Natural killer cell treated with Interleukin-12 subunit alpha and Interleukin-12 subunit beta and Interleukin-15 and Interleukin-18, amount 100 ng/mL, for 72 hours (primary cell): Measurements from ENCODE around the gene PRDX3. TPM values are rescaled to one million over a fixed set of nuclear protein-coding genes. Genes with fewer than 3 reads are reported as not detected.
"Not testable (repeated sequence)": the region's sequence is repeated elsewhere in the genome, so short reads cannot be mapped to it uniquely, and the experiment has no call there.

Source experiments
- ATAC-seq, 2 donors: fragments of 150-1000 bp; cut with Tn5 transposase in 1 of 2; sonication (Bioruptor Pico), chemical (Tn5 transposase) in 1 of 2; 2 replicates each; pipeline ENCODE4 v1.10.0; 2021
- DNase-seq: peaks from one replicate; pipeline ENCODE4 v3.0.0; 2022; ENCODE audit warnings: low spot score
- H3K27ac Mint-ChIP-seq, 2 donors: 1 replicate in 1 of 2; 2 replicates in 1 of 2; pipeline ENCODE4 v1.8.0; 2022; ENCODE audit warnings: mixed read lengths in 2 of 2, mild to moderate bottlenecking in 1 of 2, moderate library complexity in 1 of 2
- H3K27me3 Mint-ChIP-seq, 2 donors: 1 replicate in 1 of 2; 2 replicates in 1 of 2; pipeline ENCODE4 v1.8.0; 2022; ENCODE audit warnings: mixed read lengths in 2 of 2
- H3K36me3 Mint-ChIP-seq: one replicate; pipeline ENCODE4 v1.8.0; 2022; ENCODE audit warnings: mixed read lengths
- H3K4me1 Mint-ChIP-seq, 2 donors: 1 replicate in 1 of 2; 2 replicates in 1 of 2; pipeline ENCODE4 v1.8.0; 2022; ENCODE audit warnings: low read depth in 2 of 2, mixed read lengths in 2 of 2, mild to moderate bottlenecking in 1 of 2
- H3K4me3 Mint-ChIP-seq: one replicate; pipeline ENCODE4 v1.8.0; 2022; ENCODE audit warnings: mixed read lengths
- H3K9me3 Mint-ChIP-seq: 2 replicates; pipeline ENCODE4 v1.8.0; 2022; ENCODE audit warnings: mixed read lengths
- total RNA-seq, 2 donors: library from RNA; stranded (reverse); gene quantifications; one replicate each; pipeline ENCODE4 v1.2.3, GENCODE V29; 2022

The PRDX3 gene
- total RNA-seq, 2 donors from 2014 or later = 137 to 144 TPM

DNA sequence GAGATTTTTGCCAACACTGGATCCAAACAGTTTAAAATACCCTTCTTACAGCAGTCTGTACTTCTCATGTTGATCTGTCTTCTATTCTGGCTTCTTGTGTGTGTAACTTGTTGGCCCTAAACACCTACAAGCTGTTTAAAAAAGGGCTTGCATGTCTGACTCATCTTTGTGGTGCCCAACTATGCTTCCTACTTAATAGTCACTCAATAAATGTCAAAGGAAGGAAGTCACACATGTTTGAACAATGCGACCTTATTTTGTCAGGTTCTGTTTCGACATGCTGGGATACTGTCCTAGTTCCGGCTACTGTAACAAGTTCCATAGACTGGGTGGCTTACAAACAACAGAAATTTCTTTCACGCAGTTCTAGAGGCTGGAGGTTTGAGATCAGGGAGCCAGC, 19.3 kb upstream of the PRDX3 start:
- Mint-ChIP-seq H3K27ac (peak overlapping the region; percentile 77 to 90), H3K27me3 (peaks cover 0 to 5% of the 10 kb centered on the region in 2 donors), H3K36me3 (no peaks in the 10 kb centered on the region), H3K4me1 (peaks cover 23 to 28% of the 10 kb centered on the region in 2 donors), H3K4me3 (peak overlapping the region; percentile 55), H3K9me3 (no peaks in the 10 kb centered on the region)
- no peak for DNase-seq
- ATAC-seq = peak; percentile 68 to 82

DNA sequence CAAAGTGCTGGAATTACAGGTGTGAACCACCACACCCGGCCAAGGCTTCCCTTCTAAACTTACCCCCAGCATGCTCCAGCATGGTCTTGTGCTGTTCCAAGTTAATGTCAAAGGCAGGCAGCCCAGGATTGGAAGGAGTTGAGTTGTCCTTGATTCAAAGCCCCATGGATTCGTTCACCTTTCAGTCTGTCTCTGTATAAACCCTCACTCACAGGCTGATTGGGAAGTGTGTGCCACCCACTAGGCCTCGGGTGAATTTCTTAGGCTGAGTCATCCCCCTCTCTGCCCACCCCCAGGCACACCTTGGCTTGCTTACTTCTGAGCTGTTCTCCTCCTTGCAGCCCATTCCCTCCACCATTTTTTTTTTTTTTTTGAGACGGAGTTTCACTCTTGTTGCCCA, 13.3 kb upstream of the PRDX3 start:
- Mint-ChIP-seq H3K9me3 (no peaks in the 10 kb centered on the region), H3K27me3 (peaks cover 0 to 4% of the 10 kb centered on the region in 2 donors), H3K27ac (no peak overlapping the region), H3K4me3 (no peak overlapping the region), H3K36me3 (no peaks in the 10 kb centered on the region), H3K4me1 (peaks cover 17 to 26% of the 10 kb centered on the region in 2 donors)
- DNase-seq = no peak
- no peak for ATAC-seq

DNA sequence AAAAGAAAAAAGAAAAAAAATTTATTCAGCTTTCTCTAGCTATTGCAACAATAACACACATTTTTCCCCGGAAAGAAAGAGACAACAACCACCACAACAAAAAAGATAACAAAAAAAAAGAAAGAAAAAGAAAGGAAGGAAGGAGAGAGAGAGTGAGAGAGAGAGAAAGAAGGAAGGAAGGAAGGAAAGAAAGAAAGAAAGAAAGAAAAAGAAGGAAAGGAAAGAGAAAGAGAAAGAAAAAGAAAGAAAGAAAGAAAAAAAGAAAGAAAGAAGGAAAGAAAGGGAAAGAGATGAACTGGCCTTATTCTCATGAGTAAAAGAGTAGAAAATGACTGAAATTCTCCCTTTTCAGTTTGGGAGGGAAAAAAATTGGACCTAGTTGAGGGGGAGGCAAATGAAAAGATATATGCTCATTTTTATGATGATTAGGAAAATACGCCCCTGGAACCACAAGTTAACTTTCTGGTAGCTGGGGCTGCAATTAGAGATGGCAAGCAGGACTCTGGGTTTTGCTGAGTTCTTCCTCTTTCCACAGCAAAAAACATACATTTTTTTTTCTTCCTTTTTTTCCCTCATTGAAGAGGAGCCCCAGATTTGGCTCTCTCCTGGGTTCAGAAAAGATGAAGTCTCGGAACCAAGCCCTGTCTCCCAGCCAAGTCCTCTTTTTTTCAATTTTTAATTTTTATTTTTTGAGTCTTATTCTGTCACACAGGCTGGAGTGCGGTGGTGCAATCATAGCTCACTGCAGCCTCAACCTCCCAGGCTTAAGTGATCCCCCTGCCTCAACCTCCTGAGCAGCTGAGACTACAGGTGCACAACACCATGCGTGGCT, 12.6 kb upstream of the PRDX3 start:
- H3K27ac Mint-ChIP-seq = peak overlapping the region; percentile 20 to 53

DNA sequence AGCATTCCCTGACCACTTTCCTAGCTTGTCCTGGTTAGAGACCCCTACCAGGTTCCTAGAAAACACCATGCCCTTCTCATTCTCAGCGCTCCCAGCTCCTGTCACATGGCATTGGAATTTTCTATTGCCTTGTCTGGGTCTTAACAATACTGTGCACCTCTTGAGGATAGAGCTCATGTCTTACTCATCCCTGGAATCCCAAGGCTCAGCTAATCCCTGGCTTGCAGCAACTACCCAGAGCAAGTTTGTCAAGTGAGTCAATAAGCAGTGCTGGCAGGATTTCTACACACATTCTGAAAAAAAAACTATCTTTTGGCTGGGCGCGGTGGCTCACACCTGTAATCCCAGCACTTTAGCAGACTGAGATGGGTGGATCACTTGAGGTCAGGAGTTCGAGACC, 11.7 kb upstream of the PRDX3 start:
- DNase-seq = no peak
- H3K27ac Mint-ChIP-seq = peak overlapping the region in 1 of 2 donors; percentile 53
- H3K9me3 Mint-ChIP-seq = no peaks in the 10 kb centered on the region
- H3K4me3 Mint-ChIP-seq = peak overlapping the region; percentile 65
- H3K36me3 Mint-ChIP-seq = no peaks in the 10 kb centered on the region
- peaks cover 0 to 4% of the 10 kb centered on the region in 2 donors for H3K27me3 Mint-ChIP-seq
- ATAC-seq = no peak
- H3K4me1 Mint-ChIP-seq = peaks cover 14 to 22% of the 10 kb centered on the region in 2 donors

More for the DNA sequence above, 12.6 kb upstream of the PRDX3 start:
- ATAC-seq (no peak), DNase-seq (no peak)
- Mint-ChIP-seq H3K4me1 (peaks cover 17 to 26% of the 10 kb centered on the region in 2 donors), H3K4me3 (no peak overlapping the region), H3K9me3 (no peaks in the 10 kb centered on the region), H3K36me3 (no peaks in the 10 kb centered on the region), H3K27me3 (peaks cover 0 to 4% of the 10 kb centered on the region in 2 donors)

DNA sequence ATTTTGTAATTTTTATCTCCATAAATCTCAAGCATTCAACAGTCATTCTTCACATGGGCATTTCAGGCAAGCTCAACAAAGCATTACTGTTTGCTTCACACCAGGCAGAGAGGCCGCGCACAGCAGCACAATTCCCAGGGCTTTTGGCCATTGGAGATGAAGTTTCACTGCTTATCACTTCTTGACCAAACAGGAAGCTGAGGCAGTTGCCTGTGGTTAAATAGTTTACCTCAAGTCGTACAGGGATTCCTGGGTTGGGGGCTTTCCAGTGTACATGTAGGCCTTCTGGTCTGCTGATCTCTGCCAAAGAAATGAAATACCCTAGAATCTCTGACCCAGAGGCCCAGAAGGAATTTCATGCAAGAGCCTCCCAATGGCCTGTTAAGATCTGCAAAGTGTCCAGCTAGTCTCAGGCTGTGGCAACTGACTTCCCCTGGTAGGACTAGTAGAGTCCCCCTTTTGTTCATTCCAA, 11.2 kb upstream of the PRDX3 start:
- peak; percentile 65 for DNase-seq
- peaks cover 0 to 2% of the 10 kb centered on the region in 2 donors for H3K27me3 Mint-ChIP-seq
- H3K27ac Mint-ChIP-seq = peak overlapping the region in 1 of 2 donors; percentile 53
- no peaks in the 10 kb centered on the region for H3K9me3 Mint-ChIP-seq
- peak overlapping the region; percentile 65 for H3K4me3 Mint-ChIP-seq
- H3K4me1 Mint-ChIP-seq = peaks cover 10 to 18% of the 10 kb centered on the region in 2 donors
- ATAC-seq = peak; percentile 60 to 75
- H3K36me3 Mint-ChIP-seq = no peaks in the 10 kb centered on the region

DNA sequence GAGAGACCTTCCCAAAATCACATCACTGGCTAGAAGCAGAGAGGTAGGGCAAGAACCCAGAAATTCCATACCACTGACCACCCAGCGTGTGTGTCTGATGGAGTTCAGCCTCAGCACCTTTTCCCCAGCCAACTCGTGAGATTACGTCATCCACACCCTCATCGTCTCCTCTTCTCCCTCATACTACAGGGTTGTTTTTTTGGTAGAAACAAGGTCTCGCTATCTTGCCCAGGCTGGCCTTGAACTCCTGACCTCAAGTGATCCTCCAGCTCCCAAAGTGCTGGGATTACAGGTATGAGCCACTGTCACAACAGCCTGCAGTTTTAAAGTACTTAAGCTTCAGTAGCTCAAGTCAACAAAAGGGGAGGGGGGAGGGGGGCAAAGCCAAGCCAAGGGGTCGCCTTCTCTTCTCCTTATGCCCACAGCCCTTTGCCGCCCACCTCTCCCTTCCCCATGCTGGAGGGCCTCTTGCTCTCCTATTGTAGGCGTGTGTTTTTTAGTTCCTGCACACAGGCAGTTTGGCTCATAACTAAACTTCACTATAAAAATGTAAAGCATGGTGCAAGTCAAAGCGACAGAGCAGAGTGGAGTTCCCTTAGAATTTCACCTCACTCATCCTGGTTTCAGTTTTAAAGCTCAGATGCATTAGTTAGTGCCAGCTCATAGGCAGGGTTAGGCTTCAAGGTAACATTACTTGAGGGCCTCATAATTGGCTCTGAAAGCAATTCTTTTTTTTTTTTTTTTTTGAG, 5.2 kb upstream of the PRDX3 start:
- Mint-ChIP-seq H3K36me3 (no peaks in the 10 kb centered on the region), H3K4me3 (peak overlapping the region; percentile 84), H3K27ac (peak overlapping the region in 1 of 2 donors; percentile 78), H3K9me3 (no peaks in the 10 kb centered on the region), H3K4me1 (peaks cover 8 to 13% of the 10 kb centered on the region in 2 donors), H3K27me3 (no peaks in the 10 kb centered on the region)
- DNase-seq = no peak
- peak in 1 of 2 donors; percentile 84 for ATAC-seq

DNA sequence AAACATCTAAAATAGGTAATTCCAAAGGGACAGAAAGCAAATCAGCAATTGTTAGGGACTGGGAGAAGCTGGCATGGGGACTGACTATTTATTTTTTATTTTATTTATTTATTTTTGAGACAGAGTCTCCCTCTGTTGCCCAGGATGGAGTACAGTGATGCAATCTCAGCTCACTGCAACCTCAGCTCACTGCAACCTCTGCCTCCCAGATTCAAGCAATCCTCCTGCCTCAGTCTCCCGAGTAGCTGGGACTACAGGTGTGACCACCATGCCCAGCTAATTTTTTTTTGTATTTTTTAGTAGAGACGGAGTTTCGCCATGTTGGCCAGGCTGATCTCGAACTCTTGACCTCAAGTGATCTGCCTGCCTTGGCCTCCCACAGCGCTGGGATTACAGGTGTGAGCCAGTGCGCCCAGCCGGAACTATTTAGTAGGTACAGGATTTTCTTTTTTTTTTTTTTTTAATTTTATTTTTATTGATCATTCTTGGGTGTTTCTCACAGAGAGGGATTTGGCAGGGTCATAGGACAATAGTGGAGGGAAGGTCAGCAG, 2.3 kb upstream of the PRDX3 start:
- DNase-seq, H3K27me3 Mint-ChIP-seq, H3K27ac Mint-ChIP-seq, ATAC-seq, H3K9me3 Mint-ChIP-seq, H3K36me3 Mint-ChIP-seq, H3K4me3 Mint-ChIP-seq: not testable (repeated sequence)
- H3K4me1 Mint-ChIP-seq = peaks cover 25 to 33% of the 10 kb centered on the region in 2 donors

DNA sequence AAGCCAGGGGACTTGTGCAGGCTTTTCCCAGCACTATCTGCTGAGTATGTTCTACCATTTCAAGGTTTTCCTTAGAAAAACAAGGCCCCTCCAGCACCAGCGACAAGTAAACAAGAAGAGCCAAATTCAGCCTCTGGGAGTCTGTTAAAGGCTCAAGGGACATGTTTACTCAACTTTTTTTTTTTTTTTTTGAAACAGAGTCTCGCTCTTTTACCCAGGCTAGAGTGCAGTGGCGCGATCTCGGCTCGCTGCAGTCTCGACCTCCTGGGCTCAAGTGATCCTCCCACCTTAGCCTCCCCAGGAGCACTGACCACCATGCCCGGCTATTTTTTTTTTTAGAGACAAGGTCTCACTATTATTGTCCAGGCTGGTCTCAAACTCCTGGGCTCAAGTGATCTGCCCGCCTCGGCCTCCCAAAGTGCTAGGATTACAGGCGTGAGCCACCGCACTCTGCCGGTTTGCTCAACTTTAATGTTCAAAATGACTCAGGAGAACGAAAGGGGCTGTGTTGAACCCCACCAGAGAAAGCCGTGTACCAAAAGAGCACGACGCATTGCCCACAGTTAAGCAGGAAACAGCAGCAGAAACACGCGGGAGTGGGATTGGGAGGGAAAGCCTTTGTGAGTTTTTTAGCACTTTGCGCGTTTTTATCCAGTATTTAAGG, 772 bp downstream of the PRDX3 start:
- Mint-ChIP-seq H3K27me3 (no peaks in the 10 kb centered on the region), H3K27ac (peak overlapping the region; percentile 98 to 99), H3K4me1 (peaks cover 26 to 36% of the 10 kb centered on the region in 2 donors), H3K4me3 (peak overlapping the region; percentile 92), H3K9me3 (no peaks in the 10 kb centered on the region), H3K36me3 (peaks cover 12% of the 10 kb centered on the region)
- DNase-seq = peak; percentile 67
- ATAC-seq = peak; percentile 80 to 82

DNA sequence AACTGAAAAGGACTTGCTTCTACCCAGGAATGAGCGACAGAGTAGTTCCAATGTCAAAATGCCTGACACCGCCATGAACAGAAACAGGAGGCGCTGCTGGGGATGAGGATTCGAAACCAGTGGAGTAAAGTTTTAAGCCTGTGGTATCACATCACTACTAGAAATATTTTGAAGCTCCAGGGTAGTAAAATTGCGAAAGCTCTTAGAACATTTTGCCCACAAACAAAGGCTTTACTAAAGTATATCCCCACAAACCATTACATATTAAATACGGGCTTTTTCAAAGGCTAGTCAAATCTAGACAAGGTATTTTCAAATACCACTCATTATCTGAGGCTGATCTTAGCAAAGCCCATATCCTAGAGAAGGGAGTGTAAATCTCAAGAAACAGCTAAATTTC, 2.4 kb downstream of the PRDX3 start:
- DNase-seq (no peak), ATAC-seq (peak in 1 of 2 donors; percentile 47)
- Mint-ChIP-seq H3K27me3 (no peaks in the 10 kb centered on the region), H3K36me3 (peaks cover 12% of the 10 kb centered on the region), H3K4me1 (peaks cover 31 to 36% of the 10 kb centered on the region in 2 donors), H3K4me3 (peak overlapping the region; percentile 92), H3K9me3 (no peaks in the 10 kb centered on the region), H3K27ac (peak overlapping the region; percentile 68 to 99)

DNA sequence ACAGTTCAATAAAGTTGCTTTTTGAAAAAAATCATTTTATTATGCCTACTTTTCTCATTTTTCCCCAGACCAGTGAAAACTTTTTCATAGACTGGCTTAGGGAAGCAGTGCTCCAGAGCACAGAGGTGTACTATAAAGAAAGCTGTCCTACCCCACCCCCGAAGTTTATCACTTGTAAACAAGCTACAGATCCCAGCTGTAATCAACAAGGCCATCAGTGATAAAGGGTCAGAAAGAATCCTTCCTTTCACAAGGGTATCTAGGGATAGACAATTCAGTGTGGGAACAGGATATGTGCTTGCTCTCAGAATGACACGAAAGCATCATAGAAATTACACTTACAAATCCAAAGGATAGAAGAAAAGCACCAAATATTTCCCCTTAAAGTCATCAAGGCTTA, 4.5 kb downstream of the PRDX3 start:
- Mint-ChIP-seq H3K9me3 (no peaks in the 10 kb centered on the region), H3K36me3 (peaks cover 23% of the 10 kb centered on the region), H3K27me3 (no peaks in the 10 kb centered on the region), H3K4me1 (peaks cover 28 to 31% of the 10 kb centered on the region in 2 donors), H3K4me3 (no peak overlapping the region), H3K27ac (no peak overlapping the region)
- ATAC-seq = no peak
- DNase-seq = no peak

DNA sequence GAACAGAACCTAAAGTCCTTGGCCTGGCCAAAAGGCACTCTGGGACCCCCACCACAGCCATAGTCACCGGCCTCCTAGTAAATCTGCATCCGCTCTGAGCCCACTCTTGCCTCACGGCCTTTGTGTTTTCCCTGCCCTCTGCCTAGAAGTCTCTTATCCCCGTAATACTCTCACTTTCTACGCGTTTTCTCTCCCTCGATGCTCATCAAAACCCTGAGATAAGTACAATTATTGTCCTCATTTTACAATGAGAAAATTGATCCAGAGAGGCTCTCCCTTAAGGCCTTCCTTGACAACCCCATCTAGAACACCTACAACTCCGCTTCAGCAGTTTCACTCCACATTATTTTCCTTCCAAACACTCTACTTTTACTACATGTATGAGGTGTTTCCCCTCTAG, 11.6 kb downstream of the PRDX3 start:
- ATAC-seq = no peak
- no peaks in the 10 kb centered on the region for H3K9me3 Mint-ChIP-seq
- H3K4me3 Mint-ChIP-seq = peak overlapping the region; percentile 89
- H3K27ac Mint-ChIP-seq = peak overlapping the region; percentile 80 to 82
- H3K36me3 Mint-ChIP-seq = peaks cover 15% of the 10 kb centered on the region
- peaks cover 24 to 25% of the 10 kb centered on the region in 2 donors for H3K4me1 Mint-ChIP-seq
- H3K27me3 Mint-ChIP-seq = no peaks in the 10 kb centered on the region
- DNase-seq = no peak

DNA sequence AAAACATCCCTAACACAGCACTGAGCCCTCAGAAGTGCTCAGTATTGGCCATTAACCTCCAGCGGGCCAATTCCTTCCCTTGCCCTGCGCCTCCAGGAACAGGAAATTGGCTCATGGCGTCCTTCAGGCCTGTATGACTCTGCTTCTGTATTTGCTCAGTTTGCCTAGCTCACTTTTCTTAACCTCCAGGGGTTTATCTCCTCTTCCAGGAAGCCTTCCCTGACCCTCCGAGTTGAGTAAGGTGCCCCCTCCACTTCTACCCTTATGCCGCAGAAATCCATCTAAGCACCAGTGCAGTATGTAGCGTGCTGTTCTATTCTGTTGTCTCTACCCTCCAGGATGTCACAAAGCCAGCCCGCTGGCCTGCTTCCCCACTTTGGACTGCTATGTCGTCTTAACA, 12.0 kb downstream of the PRDX3 start:
- H3K27me3 Mint-ChIP-seq = no peaks in the 10 kb centered on the region
- H3K27ac Mint-ChIP-seq = peak overlapping the region; percentile 80 to 82
- H3K4me1 Mint-ChIP-seq = peaks cover 25 to 26% of the 10 kb centered on the region in 2 donors
- peak overlapping the region; percentile 89 for H3K4me3 Mint-ChIP-seq
- no peak for ATAC-seq
- DNase-seq = no peak
- no peaks in the 10 kb centered on the region for H3K9me3 Mint-ChIP-seq
- H3K36me3 Mint-ChIP-seq = peaks cover 15% of the 10 kb centered on the region

DNA sequence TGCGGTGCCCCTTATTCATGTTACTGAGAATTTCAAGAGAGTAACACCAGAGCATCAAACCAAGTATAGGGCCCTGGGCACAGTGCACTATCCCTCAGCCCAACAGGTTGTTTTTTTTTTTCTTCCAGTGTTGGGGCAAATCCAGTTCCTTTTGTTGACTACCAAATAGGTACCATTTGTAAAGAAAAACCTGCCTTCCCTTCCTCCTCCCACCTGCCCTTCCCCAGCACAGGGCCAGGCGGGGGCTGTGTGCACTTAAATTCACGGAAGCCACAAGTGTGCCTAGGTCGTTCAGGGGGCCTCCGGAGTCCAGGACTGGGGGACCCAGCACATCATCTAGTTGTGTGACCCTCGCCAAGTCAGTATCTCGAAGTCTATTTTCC, 12.5 kb downstream of the PRDX3 start:
- Mint-ChIP-seq H3K9me3 (no peaks in the 10 kb centered on the region), H3K4me3 (peak overlapping the region; percentile 89), H3K27ac (peak overlapping the region; percentile 80 to 82), H3K4me1 (peaks cover 25 to 26% of the 10 kb centered on the region in 2 donors), H3K27me3 (no peaks in the 10 kb centered on the region), H3K36me3 (peaks cover 15% of the 10 kb centered on the region)
- ATAC-seq = peak in 1 of 2 donors; percentile 1
- DNase-seq = no peak
